GM11168 (cell line): Measurements from ENCODE around the gene DNAH1.

ENCODE experiments used
- in situ Hi-C: fragments of 300-500 bp; cut with MboI; formaldehyde crosslinking; loops from one replicate; pipeline ENCODE4 v1.12.0; 2022; ENCODE audit warnings: low sequenced_read_pairs; ENCODE audit not compliant: unreplicated experiment

The DNAH1 gene

GRCh38 chr3:52308308-52308707 is 7.8 kb upstream of the DNAH1 start:
- in situ Hi-C loops = no loop called here

- in situ Hi-C loops = no loop called here
Observed at GRCh38 chr3:52310861-52311575, 5.1 kb upstream of the DNAH1 start.

GRCh38 chr3:52311576-52312119 is 4.5 kb upstream of the DNAH1 start:
- in situ Hi-C loops = no loop called here

- in situ Hi-C loops = no loop called here
Observed at GRCh38 chr3:52313188-52313773, 2.8 kb upstream of the DNAH1 start.

- in situ Hi-C loops = no loop called here
Observed at GRCh38 chr3:52313774-52314188, 2.3 kb upstream of the DNAH1 start.

GRCh38 chr3:52314489-52314888 is 1.6 kb upstream of the DNAH1 start:
- in situ Hi-C loops = no loop called here

- in situ Hi-C loops = no loop called here
Observed at GRCh38 chr3:52315006-52315405, 1.1 kb upstream of the DNAH1 start.

- in situ Hi-C loops = no loop called here
Observed at GRCh38 chr3:52317208-52318000, 1.3 kb downstream of the DNAH1 start.

GRCh38 chr3:52318186-52318816 is 2.2 kb downstream of the DNAH1 start:
- in situ Hi-C loops = no loop called here

- in situ Hi-C loops = no loop called here
Observed at GRCh38 chr3:52319921-52320595, 3.9 kb downstream of the DNAH1 start.

- in situ Hi-C loops = no loop called here
Observed at GRCh38 chr3:52321481-52321880, 5.4 kb downstream of the DNAH1 start.

GRCh38 chr3:52322466-52322865 is 6.3 kb downstream of the DNAH1 start:
- in situ Hi-C loops = no loop called here

- in situ Hi-C loops = no loop called here
Observed at GRCh38 chr3:52323526-52324295, 7.6 kb downstream of the DNAH1 start.

- in situ Hi-C loops = no loop called here
Observed at GRCh38 chr3:52324676-52325075, 8.6 kb downstream of the DNAH1 start.

- in situ Hi-C loops = no loop called here
Observed at GRCh38 chr3:52325686-52326085, 9.6 kb downstream of the DNAH1 start.

- in situ Hi-C loops = no loop called here
Observed at GRCh38 chr3:52326976-52327375, 10.9 kb downstream of the DNAH1 start.

GRCh38 chr3:52327486-52328290 is 11.6 kb downstream of the DNAH1 start:
- in situ Hi-C loops = no loop called here

GRCh38 chr3:52328536-52329080 is 12.5 kb downstream of the DNAH1 start:
- in situ Hi-C loops = no loop called here
